ENCODE data around the gene ZNF764.
"Not testable (repeated sequence)": the region's sequence is repeated elsewhere in the genome, so short reads cannot be mapped to it uniquely, and the experiment has no call there.

ZNF764 gene

GRCh38 chr16:30526137-30526822 is 31.9 kb downstream of the ZNF764 start, which contains the start of gene ZNF768:
Gene ZNF768 (minus strand): TSS chr16:30526566. CDS start chr16:30526413, 153 bp downstream.
- DNase-seq = peak; percentile 80

GRCh38 chr16:30525844-30526136 is 32.4 kb downstream of the ZNF764 start:
- DNase-seq = no peak

DNA sequence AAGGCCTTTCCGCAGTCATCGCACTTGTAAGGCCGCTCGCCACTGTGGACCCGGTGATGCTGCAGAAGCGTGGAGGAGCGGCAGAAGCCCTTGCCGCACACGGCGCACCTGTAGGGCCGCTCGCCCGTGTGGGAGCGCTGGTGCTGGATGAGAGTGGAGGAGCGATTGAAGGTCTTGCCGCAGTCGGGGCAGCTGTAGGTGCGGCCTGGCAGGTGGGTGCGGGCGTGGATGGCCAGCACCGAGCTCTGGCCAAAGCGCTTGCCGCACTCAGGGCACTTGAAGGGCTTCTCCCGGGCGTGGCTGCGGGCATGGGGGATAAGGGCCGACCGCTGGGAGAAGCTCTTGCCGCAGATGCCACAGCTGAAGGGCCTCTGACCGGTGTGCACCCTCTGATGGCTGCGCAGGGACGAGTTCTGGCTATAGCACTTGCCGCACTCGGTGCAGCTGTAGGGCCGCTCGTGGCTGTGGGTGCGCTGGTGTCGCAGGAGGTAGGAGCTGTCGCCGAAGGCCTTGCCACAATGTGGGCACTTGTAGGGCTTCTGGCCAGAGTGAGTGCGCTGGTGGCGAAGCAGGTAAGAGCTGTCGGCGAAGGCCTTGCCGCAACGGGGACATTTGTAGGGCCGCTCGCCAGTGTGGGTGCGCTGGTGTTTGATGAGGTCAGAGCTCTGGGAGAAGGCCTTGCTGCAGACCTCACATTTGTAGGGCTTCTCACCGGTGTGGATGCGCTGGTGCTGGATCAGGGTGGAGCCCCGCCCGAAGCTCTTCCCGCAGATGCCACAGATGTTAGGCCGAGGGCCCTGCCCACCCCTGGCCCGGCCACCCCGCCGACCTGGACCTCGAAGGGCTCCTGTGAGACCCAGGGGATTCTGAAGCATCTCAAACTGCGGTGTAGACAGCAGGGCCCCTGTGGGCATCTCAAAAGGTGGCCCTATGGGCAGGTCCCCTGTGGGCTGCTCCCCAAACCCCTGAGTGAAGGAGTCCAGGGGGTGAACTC is 33.3 kb downstream of the ZNF764 start:
- DNase-seq = no peak

GRCh38 chr16:30523768-30524574 is 34.2 kb downstream of the ZNF764 start:
- DNase-seq = no peak

DNA sequence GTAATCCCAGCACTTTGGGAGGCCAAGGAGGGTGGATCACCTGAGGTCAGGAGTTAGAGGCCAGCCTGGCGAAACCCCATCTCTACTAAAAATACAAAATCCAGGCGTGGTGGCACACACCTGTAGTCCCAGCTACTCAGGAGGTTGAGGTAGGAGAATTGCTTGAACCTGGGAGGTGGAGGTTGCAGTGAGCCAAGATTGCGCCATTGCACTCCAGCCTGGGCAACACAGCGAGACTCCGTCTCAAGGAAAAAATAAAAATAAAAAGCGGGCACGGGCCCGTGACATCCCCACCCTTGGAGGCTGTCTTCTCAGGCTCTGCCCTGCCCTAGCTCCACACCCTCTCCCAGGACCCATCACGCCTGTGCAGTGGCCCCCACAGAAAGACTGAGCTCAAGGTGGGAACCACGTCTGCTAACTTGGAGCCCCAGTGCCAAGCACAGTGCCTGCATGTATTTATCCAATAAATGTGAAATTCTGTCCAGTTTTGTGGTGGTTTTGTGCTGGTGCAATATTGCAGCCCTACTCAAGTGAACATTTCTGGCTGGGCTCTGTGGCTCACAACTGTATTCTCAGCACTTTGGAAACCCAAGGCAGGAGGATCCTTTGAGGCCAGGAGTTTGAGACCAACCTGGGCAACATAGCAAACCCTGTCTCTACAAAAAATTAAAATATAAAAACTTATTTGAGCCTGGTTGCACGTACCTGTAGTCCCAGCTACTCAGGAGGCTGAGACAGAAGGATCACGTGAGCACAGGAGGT is 35.3 kb downstream of the ZNF764 start:
- DNase-seq = not testable (repeated sequence)

- DNase-seq = no peak
Measured at GRCh38 chr16:30521873-30522641, 36.1 kb downstream of the ZNF764 start.

GRCh38 chr16:30521476-30521872 is 36.7 kb downstream of the ZNF764 start:
- DNase-seq = no peak

- DNase-seq = no peak
Measured at GRCh38 chr16:30519120-30520049, 38.8 kb downstream of the ZNF764 start.

DNA sequence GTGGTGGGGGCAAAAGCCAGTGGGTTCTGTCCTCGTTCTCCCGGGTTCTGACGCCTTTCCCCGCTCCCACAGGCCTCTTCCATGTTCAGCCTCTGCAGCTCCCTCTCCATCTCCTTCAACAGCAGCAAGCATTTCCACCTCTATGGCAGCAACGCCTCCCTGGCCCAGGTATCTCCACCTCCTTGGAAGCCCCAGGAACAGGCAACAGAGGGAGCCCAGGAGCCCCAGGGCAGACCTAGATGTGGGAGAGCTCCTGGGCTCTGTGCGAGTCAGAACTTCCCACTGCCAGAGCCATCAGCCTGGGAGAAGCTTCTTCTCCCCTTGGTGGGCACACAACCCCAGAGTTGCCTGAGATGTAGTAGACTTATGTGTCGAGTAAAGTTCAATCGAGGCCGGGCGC is 39.6 kb downstream of the ZNF764 start:
- no peak for DNase-seq

- no peak for DNase-seq
Measured at GRCh38 chr16:30515275-30515674, 42.9 kb downstream of the ZNF764 start.

DNA sequence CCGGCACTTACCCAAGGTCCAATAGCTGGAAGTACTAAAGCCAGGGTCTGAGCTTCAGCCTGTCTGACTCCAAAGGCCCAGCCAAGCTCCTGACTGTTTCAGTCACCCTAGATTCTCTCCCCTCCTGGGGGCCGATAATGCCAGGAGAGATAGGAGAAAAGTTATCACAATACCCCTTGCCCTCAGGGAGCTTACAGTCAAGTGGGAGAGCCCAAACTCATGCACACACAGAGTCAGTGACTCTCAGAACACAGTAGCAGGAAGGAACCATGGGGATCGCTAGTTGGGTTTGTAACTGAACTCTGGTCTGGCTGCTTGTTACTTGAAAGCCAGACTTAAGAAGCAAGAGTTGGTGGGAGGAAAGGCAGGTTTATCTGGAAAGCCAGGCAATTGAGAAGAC is 46.7 kb downstream of the ZNF764 start:
- no peak for DNase-seq

DNA sequence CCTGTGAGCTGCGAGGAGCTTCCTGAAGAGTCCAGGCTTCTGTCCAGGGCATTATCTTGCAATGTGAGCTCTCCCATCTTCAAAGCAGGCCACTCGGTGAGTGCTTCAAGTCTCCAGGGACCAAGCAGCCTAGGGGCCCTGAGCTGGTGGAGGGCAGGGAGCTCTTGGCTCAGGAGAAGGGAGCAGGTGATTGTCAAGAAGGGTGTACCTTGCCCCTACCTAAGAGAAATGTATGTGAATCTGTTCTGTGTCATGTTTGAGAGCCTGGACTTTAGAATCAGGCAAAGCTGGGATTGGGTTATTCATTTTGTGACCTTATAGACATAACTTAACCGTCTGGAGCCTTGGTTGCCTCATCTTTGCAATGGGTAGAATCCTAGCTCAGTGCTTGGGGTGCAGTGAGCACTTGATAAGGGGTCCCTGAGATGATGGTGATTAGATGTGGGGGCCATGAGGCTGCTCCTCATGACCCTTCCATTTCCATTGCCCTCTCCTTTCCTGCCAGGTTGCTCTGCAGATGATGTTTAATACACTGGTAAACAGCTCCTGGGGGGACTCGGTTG is 47.7 kb downstream of the ZNF764 start:
- no peak for DNase-seq

DNA sequence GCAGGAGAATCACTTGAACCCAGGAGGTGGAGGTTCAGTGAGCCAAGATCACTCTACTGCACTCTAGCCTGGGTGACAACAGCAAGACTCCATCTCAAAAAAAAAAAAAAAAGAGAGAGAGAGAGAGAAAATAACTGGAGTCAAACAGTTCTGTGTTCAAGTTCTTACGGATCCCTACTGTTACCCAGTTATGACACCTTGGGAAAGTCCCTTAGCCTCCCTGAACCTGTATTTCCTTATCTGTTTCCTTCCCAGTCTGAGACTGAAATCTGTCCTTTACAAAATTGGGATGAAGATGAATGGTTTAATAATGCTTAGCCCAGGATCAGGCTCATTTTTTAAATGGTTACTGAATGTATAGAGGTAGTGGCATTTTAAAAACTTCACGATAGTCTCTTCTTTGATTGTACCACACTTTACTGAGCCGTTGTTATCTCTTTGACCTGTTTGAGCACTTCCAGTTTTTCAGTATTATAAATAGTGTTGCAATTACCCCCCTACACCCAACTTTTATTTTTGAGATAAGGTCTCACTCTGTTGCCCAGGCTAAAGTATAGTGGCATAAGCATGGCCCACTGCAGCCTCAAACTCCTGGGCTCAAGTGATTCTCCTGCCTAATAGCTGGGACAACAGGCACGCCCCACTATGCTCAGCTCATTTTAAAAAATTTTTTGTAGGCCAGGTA is 49.0 kb downstream of the ZNF764 start:
- no peak for DNase-seq
